HG02970 (cell line): ENCODE measurements around the gene PLCL2.

Experiments
- ATAC-seq: cut with Tn5 transposase; IDR thresholded peaks from one replicate; pipeline ENCODE4 v1.9.1; 2021; ENCODE audit warnings: mild to moderate bottlenecking, moderate library complexity, moderate number of reproducible peaks; ENCODE audit not compliant: unreplicated experiment, low FRiP score

The PLCL2 gene

DNA sequence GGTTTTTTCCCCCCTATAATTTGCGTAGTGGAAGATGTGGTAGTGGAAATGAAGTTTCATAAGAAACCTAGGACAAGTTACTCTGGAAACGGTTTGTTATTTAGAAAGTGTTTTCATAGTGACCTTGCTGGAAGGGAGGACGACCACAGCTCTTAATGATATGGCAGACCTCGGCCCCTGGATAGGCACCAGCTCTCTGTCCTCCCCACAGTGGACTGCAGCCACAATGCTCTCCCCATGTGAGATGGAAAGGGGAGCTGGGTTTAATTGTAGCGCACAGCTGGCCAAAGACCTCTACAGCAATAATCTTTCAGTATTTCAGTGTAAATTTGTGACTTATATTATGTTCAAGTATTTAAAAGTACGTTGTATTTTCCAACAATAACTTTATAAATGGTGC is 151.2 kb downstream of the PLCL2 start:
- no peak for ATAC-seq

DNA sequence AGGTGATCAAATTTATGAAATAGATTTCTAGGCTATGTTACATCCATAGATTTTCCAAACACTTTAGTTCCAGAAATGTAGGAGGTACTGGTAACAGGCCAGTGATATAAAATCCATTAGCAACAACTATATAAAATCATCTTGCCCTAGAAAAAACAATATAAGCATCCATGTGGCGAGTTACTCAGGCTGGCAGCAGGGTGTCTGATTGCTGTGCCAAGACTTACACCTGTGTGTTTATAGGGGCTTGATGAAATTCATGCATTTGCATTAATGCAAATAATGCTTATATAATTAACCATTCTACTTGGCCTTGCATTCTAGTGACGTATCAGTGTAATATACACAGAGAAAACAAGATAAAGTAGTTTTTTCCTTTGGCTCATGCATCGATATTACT is 153.4 kb downstream of the PLCL2 start:
- no peak for ATAC-seq

DNA sequence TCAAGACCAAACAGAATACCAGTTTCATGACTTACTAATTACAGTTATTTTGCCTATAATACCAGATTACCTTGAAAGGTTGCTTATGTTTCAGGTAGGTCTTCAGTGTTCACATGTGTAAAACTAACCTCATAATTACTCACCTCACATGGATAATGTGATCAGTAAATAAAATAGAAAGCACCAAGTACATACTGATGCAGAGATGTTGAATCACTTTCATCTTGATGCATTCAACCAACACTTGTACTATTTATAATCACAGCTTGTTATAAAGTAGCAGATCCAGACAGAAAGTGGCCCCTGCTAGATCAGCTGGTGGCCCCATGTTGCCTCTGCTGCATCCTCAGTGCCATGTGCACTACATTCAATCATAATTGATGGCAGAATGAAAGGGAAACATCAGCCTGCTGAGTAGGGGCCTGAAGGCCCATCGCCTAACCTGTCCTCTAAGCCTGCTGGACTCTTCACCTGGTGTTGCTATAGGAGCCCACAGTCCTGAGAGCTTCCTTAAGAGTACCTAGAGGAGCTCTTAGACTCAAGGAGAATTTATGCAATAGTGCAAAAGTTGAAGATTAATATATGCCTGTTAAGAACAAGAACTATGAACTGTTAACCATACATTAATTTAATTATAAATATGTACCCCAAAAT is 154.3 kb downstream of the PLCL2 start:
- ATAC-seq, result no peak

DNA sequence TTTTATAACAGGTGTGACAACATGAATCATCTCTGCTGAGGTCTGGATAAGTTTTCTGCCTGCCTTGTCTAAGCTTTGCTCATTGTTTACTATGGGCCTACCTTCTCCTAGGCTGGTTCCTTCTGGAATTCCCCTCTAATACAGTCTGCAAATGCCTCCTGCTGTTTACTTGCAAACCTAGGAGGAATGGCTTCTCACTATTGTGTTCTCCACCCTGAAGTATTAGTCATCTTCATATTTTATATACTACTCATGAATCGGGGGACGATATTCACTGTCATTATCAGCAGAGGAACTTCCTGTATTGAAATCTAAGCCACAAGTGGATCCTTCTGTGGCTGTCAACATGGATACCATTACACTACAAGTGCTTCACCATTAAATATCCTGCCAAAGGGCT is 154.8 kb downstream of the PLCL2 start:
- ATAC-seq, result no peak

DNA sequence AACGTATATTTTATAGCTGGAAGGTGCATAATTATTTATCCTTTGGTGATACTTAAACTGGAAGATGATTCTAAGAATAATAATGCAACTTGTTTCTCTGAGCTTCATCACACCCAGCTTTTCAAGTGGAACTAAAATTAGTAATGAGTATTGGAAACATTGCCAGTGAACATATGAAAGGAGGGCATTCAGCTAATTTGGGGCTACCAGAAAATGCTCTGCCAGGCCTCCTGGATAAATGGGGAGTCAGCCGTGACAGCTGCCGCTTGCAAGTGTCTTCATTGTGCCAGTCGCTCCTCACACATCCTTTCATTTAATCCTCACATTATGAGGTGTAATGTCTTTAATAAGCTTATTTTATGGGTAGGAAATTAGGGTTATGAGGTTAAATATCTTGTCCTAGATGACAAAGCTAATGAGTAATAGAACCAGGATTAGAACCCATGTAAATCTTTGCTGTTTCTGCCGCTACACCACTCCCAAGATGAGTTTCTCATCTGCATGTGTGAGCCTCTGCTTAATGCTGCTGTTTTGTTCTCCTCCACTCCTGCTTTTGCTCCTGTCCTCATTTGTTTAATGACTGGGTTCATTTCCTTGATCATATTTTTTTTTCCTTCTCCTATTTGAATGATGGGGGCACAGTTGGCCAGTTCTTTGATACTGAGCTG is 155.7 kb downstream of the PLCL2 start:
- ATAC-seq, result no peak

DNA sequence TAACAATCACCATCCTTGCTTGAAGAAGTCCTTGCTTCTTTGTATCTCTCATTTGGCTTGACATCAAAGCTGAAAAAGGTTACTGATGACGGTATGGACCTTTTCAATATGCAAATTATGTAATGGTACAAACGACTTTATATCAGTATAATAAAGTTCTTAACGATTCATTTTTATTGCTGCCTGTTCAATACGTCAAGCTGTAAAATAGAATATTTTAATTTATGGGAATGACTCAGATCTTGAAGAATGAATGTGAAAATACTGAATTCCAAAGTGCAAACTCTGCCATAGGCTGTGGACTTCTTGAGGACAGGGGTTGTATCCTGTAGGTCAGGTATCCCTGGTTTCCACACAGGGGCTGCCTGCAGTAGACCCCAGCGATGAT is 156.2 kb downstream of the PLCL2 start:
- no peak for ATAC-seq

DNA sequence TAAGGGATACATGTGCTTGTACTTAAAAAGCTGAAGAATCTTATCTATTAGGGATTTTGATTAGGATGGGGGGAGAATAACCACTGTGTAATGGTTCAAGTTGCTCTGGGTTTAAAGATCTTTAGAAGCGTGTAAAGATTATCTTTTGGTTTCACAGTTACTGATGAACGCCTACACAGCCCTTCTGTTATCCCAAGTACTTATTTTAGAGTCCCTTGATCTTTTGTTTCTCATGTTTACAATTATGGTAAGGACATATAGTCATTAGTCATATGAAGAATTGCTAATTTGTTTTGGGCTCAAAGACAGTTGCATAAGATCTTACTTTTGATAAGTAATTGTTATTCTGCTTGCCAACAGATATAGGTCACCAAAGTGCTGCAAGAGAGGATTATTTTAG is 160.1 kb downstream of the PLCL2 start:
- no peak for ATAC-seq

DNA sequence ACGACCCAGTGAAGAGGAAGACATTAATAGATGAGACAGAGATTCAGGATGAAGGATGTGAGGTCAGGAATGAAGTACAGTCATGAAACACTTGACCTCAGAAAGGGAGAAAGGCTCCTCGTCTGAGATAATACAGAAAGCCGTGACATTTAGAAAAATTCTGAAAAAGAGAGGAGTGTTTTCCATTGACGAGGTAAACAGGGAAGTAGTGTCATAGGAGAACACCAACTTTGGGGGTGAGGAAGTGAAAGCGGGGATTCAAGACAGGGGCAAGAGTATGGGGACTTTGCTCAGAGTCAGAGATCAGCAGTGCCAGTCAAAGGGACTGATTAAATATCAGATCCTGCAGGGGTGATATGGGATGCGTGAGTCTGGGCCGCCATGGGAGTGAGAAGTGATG is 160.9 kb downstream of the PLCL2 start:
- ATAC-seq, result no peak

DNA sequence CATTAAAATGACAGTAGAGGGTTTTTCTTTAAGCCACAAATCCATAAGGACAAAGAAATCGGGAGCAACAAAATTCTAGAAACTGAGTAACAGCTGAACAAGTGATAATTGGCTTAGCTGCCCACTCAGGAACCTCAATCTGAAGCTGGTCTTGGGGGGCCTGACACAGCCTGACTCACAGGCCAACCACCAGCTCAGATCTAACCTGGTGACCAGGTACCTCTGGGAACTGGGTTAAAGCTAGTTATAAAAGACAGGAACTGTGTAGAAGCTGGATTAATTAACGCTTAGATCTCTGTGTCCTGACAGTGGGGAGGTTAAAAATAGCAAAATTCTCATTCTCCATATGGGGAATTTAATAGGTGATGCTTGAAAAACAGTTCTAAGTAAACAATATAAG is 161.9 kb downstream of the PLCL2 start:
- no peak for ATAC-seq

DNA sequence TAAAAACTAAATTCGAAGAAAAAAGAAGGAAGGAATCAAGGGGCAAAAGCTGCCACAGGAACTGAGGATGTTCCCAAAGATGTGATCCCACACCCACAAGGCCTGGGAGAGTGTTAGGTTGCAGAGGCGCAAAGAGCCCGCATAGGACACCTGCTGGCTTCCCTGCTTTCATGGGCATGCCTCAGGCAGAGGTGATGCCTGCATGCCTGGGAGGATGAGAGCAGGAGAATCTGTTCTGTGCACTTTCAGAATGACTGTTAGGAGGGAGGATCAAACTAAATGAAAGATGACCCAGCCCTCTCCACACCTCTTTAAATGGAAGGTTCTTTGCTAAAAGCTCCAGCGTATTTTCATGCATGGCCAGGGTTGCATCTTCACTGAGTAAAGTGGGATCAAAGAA is 162.4 kb downstream of the PLCL2 start:
- no peak for ATAC-seq

DNA sequence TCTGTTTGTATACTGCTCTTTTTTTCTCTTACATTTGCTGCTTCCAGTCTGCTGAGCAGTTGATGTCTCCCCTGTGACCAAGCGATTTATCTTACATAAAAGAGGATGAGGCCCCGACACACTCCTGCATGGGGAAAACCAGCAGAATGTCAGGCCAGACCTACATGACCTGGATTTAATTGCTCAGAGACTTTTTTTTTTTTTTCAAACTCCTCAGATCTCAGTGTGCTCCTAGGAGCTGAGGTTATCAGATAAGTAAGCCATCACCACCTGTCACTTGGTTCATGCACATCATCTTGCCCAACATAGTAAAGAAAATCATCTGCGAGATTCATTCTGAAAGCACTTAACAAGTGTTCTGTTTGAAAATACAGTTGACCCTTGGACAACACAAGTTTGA is 163.1 kb downstream of the PLCL2 start:
- ATAC-seq, result no peak

DNA sequence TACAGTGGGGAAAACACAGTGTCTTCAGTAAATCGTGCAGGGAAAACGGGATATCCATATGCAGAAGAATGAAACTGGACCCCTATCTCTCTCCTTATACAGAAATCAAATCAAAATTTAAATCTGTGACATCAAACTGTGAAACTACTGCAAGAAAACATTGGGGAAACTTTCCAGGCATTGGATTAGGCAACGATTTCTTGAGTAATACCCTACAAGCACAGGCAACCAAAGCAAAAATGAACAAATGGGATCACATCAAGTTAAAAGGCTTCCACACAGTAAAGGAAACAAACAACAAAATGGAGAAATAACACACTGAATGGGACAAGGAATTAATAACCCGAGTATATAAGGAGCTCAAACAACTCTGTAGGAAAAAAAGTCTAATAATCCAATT is 165.3 kb downstream of the PLCL2 start:
- ATAC-seq, result no peak

DNA sequence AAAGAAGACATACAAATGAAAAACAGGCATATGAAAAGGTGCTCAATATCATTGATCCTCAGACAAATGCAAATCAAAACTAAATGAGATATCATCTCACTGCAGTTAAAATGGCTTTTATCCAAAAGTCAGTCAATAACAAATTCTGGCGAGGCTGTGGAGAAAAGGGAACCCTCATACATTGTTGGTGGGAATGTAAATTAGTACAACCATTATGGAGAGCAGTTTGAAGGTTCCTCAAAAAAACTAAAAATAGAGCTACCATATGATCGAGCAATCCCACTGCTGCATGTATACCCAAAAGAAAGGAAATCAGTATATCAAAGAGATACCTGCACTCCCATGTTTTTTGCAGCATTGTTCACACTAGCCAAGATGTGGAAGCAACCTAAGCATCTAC is 165.8 kb downstream of the PLCL2 start:
- no peak for ATAC-seq

DNA sequence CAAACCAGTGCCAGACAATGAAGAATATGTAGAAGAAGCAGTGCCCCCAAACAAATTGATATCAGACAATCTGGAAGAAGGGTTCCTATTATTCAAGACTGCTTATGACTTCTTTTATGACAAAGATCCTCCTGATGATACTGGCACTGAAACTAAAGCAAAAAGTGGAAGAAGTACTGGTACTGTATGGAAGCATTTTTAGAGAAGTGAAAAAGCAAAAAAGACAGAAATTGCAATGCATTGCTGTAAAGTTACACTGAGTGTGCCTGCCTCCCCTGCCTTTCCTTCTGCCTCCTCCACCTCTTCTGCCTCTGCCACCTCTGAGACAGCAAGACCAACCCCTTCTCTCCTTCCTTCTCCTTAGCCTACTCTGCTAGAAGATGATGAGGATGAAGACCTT is 167.6 kb downstream of the PLCL2 start:
- no peak for ATAC-seq

DNA sequence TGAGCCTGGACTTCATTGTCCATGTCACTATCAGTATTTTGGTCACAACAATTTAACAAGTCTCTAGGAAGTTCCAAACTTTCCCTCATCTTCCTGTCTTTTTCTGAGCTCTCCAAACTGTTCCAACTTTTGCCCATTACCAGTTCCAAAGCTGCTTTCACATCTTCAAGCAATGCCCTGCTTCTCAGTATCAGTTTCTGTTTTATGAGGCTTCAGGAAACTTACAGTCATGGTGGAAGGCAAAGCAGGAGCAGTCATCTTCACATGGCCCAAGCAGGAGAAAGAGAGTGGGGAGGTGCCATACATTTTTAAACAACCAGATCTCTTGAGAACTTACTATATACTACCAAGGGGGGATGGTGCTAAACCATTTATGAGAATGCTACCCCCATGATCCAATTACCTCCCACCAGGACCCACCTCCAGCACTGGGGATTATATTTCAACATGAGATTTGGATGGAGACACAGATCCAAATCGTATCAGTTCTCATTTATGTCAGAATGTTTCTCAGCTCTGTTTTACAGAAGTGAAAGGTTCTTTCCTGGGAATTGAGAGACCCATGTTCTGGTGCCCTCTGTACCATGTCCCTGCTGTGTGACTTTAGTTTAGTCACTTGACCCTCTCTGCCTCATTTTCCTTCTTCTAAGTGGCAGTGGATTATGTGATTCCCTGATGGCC is 169.7 kb downstream of the PLCL2 start:
- no peak for ATAC-seq

DNA sequence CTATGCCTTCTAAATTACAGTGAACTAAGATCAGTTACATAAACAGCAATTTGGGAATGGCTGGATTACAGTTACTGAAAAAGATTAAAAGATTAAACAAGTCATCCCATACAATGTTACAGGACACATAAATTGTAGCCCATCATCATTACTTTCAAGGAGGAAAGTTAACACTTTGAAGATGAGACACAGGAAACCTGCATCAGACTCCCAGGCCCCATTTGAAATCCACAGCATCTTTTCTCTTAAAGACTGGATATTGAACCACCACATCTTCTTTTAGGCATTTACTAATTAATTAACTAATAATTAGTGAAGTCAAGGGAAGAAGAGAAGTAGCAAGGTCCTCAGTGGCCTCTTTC is 170.2 kb downstream of the PLCL2 start:
- no peak for ATAC-seq

DNA sequence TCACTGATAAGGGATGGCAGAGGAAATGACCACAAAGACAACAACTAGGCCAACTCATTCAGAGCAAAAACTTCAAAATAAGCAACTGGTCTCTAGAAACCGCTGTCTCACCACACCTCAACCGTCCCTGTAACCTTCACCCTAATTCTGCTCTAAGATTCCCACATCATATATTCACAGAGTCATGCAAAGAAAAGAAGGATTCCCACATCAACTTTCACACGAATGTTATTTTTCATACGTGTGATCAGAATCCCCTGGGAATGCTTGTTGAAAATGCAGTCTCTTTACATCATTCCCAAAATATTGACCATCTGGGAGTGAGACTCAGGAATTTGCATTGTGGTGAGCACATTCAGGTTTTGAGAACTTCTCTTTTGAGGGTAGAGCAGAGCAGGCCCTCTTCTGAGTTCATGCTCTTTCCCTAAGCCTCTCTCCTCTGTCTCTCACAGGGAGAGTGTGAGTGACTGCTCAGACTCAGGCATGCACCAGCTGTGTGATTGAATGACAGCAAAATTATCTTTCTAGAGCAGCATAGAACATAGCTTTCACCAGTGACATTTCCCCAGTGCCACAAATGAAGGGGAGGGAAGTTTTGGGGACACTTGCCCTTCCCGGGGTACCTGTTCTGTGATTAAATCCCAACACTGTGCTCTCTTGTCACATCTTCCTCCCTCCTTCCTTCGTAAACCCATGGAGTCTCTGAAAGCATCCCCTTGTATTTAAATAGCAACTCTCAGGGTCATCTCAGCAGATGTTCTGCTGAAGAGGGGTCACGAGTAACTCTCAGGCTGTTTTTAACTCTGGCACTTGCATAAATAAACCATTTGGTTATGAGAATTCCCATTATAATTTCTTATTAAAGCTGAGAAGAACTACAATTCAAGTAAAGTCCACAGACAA is 170.9 kb downstream of the PLCL2 start:
- no peak for ATAC-seq

DNA sequence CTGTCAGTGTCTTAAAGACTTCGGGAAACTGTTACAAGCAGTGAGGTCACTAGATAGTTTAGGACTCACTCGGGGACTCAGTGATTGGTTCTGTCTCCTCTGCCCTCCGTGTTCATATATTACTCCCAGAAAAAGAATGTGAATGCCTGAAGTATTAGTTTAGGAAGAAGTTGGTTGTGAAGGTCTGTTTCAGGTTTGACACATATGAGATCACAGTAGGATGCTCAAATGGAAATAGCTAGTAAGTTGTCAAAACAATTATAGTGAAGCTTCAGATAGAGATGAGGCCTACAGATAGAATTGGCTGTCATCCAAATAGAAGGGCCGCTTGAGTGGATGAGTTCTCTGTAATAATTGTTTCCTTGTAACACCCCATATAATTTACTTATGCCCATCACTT is 172.6 kb downstream of the PLCL2 start:
- no peak for ATAC-seq

DNA sequence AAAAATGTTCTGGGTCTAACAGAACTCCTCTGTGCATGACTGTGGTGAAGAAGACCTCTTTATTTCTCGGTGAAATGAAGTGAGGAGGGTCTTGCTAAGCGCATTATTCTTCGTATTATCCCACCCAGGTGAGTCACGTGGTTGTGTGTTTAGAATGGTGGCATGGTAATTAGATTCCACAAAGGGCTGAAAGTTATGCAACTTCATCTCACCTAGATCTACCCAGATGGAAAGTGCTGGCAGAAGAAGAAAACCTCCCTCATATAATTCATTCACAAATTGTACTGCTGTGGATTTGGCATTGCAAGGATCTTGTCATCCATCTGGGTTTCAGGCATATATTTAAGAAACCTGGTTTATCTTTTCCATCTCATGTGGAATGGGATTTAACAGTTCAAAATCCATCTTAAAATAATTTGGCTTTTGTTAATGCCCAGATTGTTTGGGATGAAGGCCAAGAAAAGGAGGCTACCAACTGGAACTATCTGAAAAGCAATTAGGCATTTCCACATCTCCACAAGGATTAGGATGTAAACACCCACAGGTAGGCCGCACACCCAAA is 175.3 kb downstream of the PLCL2 start:
- ATAC-seq, result no peak

DNA sequence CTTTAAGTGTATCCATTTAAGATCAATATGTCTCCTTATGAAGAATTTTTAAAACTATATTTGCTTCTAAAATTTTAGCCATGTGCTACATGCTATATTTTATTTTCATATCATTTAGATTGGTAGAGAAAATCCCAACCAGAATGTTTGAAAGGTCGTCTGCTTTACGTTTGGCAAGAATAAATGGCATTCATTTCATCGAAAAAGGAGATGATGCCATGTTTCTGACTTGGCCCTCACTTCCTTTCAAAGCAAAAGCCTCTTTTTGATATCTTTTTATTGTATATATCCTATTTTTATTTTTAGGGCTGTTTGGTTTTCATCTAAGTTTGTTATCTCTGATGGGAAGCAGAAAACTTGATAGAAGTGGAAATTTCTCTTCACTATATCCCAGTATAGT is 176.2 kb downstream of the PLCL2 start:
- ATAC-seq, result no peak

DNA sequence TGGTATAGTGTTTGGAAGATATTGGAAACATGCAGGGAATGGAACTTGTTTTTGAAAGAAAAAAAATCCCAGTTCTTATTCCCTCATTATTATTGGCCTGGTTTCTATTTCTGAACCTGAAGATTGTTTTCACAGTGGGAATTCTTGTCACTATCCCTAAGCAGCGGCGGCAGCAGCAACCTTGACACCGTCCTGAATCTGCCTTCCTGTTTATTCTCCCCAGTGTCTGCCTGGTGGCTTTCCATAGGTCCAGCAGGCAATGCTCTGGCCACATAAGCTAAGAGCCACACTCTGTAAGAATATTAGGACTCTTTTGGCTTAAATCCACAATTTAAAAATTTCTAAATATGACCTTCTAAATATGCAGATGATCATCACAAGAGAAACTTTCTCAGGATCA is 178.0 kb downstream of the PLCL2 start:
- ATAC-seq, result no peak
